Anterior cingulate cortex (tissue), 58 donors: ENCODE measurements around the gene ZNF778.

Experiments used
- DNase-seq, 58 donors: peaks; one replicate each; lab custom pipeline; 2025; lab: John Stamatoyannopoulos, UW

Gene ZNF778

GRCh38 chr16:89192956-89193575, 24.4 kb upstream of the ZNF778 start:
- peak in 4 of 58 donors; percentile 5 to 20 (median 8) for DNase-seq

GRCh38 chr16:89193576-89194293, 23.8 kb upstream of the ZNF778 start:
- DNase-seq: no peak

- no peak for DNase-seq
These were observed 22.9 kb upstream of the ZNF778 start for GRCh38 chr16:89194340-89195311.

GRCh38 chr16:89195521-89196171, 21.9 kb upstream of the ZNF778 start:
- DNase-seq: no peak

- DNase-seq: no peak
These were observed 20.4 kb upstream of the ZNF778 start for GRCh38 chr16:89197033-89197632.

GRCh38 chr16:89197633-89198416, 19.7 kb upstream of the ZNF778 start:
- no peak for DNase-seq

GRCh38 chr16:89198417-89199240, 18.9 kb upstream of the ZNF778 start:
- no peak for DNase-seq

- DNase-seq: no peak
These were observed 18.0 kb upstream of the ZNF778 start for GRCh38 chr16:89199241-89200123.

- no peak for DNase-seq
These were observed 17.2 kb upstream of the ZNF778 start, which contains the start of gene SLC22A31 for GRCh38 chr16:89200124-89200849. Gene SLC22A31 (minus strand): TSS chr16:89200537. CDS start chr16:89200501, 36 bp downstream.

- no peak for DNase-seq
These were observed 16.6 kb upstream of the ZNF778 start for GRCh38 chr16:89200850-89201411.

GRCh38 chr16:89201439-89202377, 15.8 kb upstream of the ZNF778 start:
- peak in 4 of 58 donors; percentile 18 to 70 (median 35) for DNase-seq

- DNase-seq: no peak
These were observed 14.9 kb upstream of the ZNF778 start for GRCh38 chr16:89202422-89203215.

- no peak for DNase-seq
These were observed 9.5 kb upstream of the ZNF778 start for GRCh38 chr16:89207993-89208392.

GRCh38 chr16:89209522-89210044, 7.9 kb upstream of the ZNF778 start:
- DNase-seq: no peak
